Suppressor macrophage (primary cell): ENCODE data around the gene BTBD9.

Experiments
- DNase-seq, 4 experiments: peaks; one replicate each; pipeline ENCODE4 v3.0.0-alpha.2; 2020 to 2022

Gene BTBD9

GRCh38 chr6:38234934-38235682, 404.6 kb downstream of the BTBD9 start:
- no peak for DNase-seq

GRCh38 chr6:38234141-38234540, 405.6 kb downstream of the BTBD9 start:
- DNase-seq = no peak

GRCh38 chr6:38233161-38233791, 406.5 kb downstream of the BTBD9 start:
- no peak for DNase-seq

GRCh38 chr6:38225766-38226165, 414.0 kb downstream of the BTBD9 start:
- no peak for DNase-seq

GRCh38 chr6:38221251-38221650, 418.5 kb downstream of the BTBD9 start:
- DNase-seq = no peak

- no peak for DNase-seq
Observed at GRCh38 chr6:38220069-38220723, 419.5 kb downstream of the BTBD9 start.

GRCh38 chr6:38218235-38218634, 421.5 kb downstream of the BTBD9 start:
- DNase-seq = no peak

GRCh38 chr6:38216451-38216850, 423.3 kb downstream of the BTBD9 start:
- DNase-seq = no peak

GRCh38 chr6:38215651-38216311, 423.9 kb downstream of the BTBD9 start:
- no peak for DNase-seq

- no peak for DNase-seq
Observed at GRCh38 chr6:38215225-38215624, 424.5 kb downstream of the BTBD9 start.

GRCh38 chr6:38214159-38214558, 425.6 kb downstream of the BTBD9 start:
- DNase-seq = no peak

GRCh38 chr6:38213251-38213658, 426.5 kb downstream of the BTBD9 start:
- DNase-seq = no peak

- DNase-seq = no peak
Observed at GRCh38 chr6:38212579-38212978, 427.1 kb downstream of the BTBD9 start.

GRCh38 chr6:38212116-38212515, 427.6 kb downstream of the BTBD9 start:
- no peak for DNase-seq

- DNase-seq = no peak
Observed at GRCh38 chr6:38209371-38210260, 430.1 kb downstream of the BTBD9 start.

GRCh38 chr6:38208028-38208427, 431.7 kb downstream of the BTBD9 start:
- DNase-seq = no peak

- no peak for DNase-seq
Observed at GRCh38 chr6:38207375-38207774, 432.4 kb downstream of the BTBD9 start.

- no peak for DNase-seq
Observed at GRCh38 chr6:38198219-38198618, 441.5 kb downstream of the BTBD9 start.

- DNase-seq = no peak
Observed at GRCh38 chr6:38195113-38195635, 444.6 kb downstream of the BTBD9 start.

- no peak for DNase-seq
Observed at GRCh38 chr6:38194589-38194988, 445.1 kb downstream of the BTBD9 start.

GRCh38 chr6:38194282-38194572, 445.5 kb downstream of the BTBD9 start:
- DNase-seq = no peak
